IgD-negative memory B cell (primary cell): ENCODE data around the gene ZAR1L. TPM values are rescaled to one million over a fixed set of nuclear protein-coding genes. Genes with fewer than 3 reads are reported as not detected.
A peak's percentile ranks its signal among the peaks of the same experiment; 100 is the strongest.
"Not testable (repeated sequence)": the region's sequence is repeated elsewhere in the genome, so short reads cannot be mapped to it uniquely, and the experiment has no call there.

Experiments used
- H3K27ac Mint-ChIP-seq, 3 donors: one replicate each; pipeline ENCODE4 v1.8.0; 2020 to 2022; ENCODE audit warnings: mild to moderate bottlenecking in 3 of 3, mixed read lengths in 3 of 3, moderate library complexity in 1 of 3
- H3K27me3 Mint-ChIP-seq: one replicate; pipeline ENCODE4 v1.8.0; 2021; ENCODE audit warnings: mixed read lengths
- H3K36me3 Mint-ChIP-seq: one replicate; pipeline ENCODE4 v1.8.0; 2020; ENCODE audit warnings: mild to moderate bottlenecking, mixed read lengths
- H3K4me1 Mint-ChIP-seq, 3 donors: one replicate each; pipeline ENCODE4 v1.8.0; 2020 to 2022; ENCODE audit warnings: mixed read lengths in 3 of 3, mild to moderate bottlenecking in 1 of 3
- H3K4me3 Mint-ChIP-seq, 4 donors: one replicate each; pipeline ENCODE4 v1.8.0; 2020 to 2022; ENCODE audit warnings: mild to moderate bottlenecking in 4 of 4, mixed read lengths in 4 of 4, moderate library complexity in 3 of 4
- H3K9me3 Mint-ChIP-seq, 3 donors: one replicate each; pipeline ENCODE4 v1.8.0; 2020 to 2021; ENCODE audit warnings: mixed read lengths in 3 of 3, mild to moderate bottlenecking in 1 of 3
- polyA plus RNA-seq: library from polyadenylated mRNA; unstranded; fragments of 300-500 nt; fragmentation: Illumina TruSeq; gene quantifications from one replicate; pipeline ENCODE4 v1.2.3, GENCODE V29; 2021

ZAR1L gene, protein sequence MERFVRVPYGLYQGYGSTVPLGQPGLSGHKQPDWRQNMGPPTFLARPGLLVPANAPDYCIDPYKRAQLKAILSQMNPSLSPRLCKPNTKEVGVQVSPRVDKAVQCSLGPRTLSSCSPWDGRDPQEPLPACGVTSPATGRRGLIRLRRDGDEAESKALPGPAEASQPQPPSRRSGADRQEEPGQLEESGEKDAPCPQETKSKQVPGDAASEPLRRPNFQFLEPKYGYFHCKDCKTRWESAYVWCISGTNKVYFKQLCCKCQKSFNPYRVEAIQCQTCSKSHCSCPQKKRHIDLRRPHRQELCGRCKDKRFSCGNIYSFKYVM
- not detected for polyA plus RNA-seq

DNA sequence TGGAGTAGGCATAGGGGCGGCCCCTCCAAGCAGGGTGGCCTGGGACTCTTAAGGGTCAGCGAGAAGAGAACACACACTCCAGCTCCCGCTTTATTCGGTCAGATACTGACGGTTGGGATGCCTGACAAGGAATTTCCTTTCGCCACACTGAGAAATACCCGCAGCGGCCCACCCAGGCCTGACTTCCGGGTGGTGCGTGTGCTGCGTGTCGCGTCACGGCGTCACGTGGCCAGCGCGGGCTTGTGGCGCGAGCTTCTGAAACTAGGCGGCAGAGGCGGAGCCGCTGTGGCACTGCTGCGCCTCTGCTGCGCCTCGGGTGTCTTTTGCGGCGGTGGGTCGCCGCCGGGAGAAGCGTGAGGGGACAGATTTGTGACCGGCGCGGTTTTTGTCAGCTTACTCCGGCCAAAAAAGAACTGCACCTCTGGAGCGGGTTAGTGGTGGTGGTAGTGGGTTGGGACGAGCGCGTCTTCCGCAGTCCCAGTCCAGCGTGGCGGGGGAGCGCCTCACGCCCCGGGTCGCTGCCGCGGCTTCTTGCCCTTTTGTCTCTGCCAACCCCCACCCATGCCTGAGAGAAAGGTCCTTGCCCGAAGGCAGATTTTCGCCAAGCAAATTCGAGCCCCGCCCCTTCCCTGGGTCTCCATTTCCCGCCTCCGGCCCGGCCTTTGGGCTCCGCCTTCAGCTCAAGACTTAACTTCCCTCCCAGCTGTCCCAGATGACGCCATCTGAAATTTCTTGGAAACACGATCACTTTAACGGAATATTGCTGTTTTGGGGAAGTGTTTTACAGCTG, at the start of gene ZAR1L, which contains the start of gene BRCA2:
Gene ZAR1L, minus strand, starts transcription at position 126 of the 790 bp plus-strand sequence. CDS start 3,438 bp downstream, outside the sequence.
Gene BRCA2, plus strand, starts transcription at position 271 of the 790 bp plus-strand sequence. CDS start 953 bp downstream, outside the sequence.
- Mint-ChIP-seq H3K27ac (peak within 1 kb of the TSS; percentile 98 to 100 (median 99)), H3K9me3 (no peaks in the 10 kb centered on the region), H3K4me1 (peaks cover 0 to 12% (median 8%) of the 10 kb centered on the region in 3 donors), H3K27me3 (no peaks in the 10 kb centered on the region), H3K36me3 (no peaks in the 10 kb centered on the region), H3K4me3 (peak within 1 kb of the TSS; percentile 93 to 99 (median 98))

- Mint-ChIP-seq H3K9me3 (peaks cover 0 to 3% (median 0%) of the 10 kb centered on the region in 3 donors), H3K36me3 (peaks cover 6% of the 10 kb centered on the region), H3K4me3 (no peak overlapping the region), H3K27ac (no peak overlapping the region), H3K4me1 (no peaks in the 10 kb centered on the region), H3K27me3 (no peaks in the 10 kb centered on the region)
Observed at GRCh38 chr13:32362574-32362973, 47.4 kb upstream of the ZAR1L start.

DNA sequence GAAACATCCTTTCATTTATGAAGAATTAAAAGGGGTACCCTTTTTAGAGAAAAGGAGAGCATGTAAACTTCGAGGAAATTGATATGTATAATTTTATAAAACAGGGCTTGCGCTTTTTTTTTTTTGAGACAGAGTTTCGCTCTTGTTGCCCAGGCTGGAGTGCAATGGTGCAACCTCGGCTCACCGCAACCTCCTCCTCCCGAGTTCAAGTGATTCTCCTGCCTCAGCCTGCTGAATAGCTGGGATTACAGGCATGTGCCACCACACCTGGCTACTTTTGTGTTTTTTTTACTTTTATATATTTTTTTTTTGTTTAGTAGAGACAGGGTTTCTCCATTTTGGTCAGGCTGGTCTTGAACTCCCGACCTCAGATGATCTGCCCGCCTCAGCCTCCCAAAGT, 40.8 kb upstream of the ZAR1L start:
- H3K4me3 Mint-ChIP-seq, H3K27ac Mint-ChIP-seq, H3K27me3 Mint-ChIP-seq, H3K9me3 Mint-ChIP-seq, H3K36me3 Mint-ChIP-seq, H3K4me1 Mint-ChIP-seq: not testable (repeated sequence)

GRCh38 chr13:32354040-32354439, 38.9 kb upstream of the ZAR1L start:
- peaks cover 0 to 1% (median 0%) of the 10 kb centered on the region in 3 donors for H3K9me3 Mint-ChIP-seq
- H3K27ac Mint-ChIP-seq, result no peak overlapping the region
- no peaks in the 10 kb centered on the region for H3K27me3 Mint-ChIP-seq
- no peaks in the 10 kb centered on the region for H3K4me1 Mint-ChIP-seq
- no peak overlapping the region for H3K4me3 Mint-ChIP-seq
- H3K36me3 Mint-ChIP-seq, result peaks cover 7% of the 10 kb centered on the region

GRCh38 chr13:32350839-32351441, 35.8 kb upstream of the ZAR1L start:
- not testable (repeated sequence) for H3K27me3 Mint-ChIP-seq, H3K4me3 Mint-ChIP-seq, H3K36me3 Mint-ChIP-seq, H3K4me1 Mint-ChIP-seq, H3K9me3 Mint-ChIP-seq, H3K27ac Mint-ChIP-seq

DNA sequence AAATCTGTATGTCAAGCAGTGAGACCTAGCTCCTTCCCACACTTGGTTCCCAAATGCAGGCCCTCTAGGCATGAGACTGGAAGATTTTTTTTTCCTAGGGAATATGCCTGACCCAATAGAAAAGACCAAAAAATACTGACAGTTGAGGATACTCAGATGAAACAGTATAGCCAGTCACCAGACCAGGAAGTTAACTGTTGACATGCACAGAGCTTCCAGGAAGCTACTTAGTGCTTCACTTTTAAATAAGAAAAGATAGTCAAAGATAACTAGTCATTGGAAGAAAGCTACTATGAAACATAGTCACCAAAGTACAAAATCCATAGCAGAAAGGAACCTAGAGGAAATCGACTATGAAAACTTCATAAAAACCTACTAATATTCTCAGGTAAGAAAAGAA, 32.5 kb upstream of the ZAR1L start:
- no peaks in the 10 kb centered on the region for H3K4me1 Mint-ChIP-seq
- peaks cover 7% of the 10 kb centered on the region for H3K36me3 Mint-ChIP-seq
- H3K27ac Mint-ChIP-seq, result no peak overlapping the region
- no peak overlapping the region for H3K4me3 Mint-ChIP-seq
- peaks cover 0 to 1% (median 0%) of the 10 kb centered on the region in 3 donors for H3K9me3 Mint-ChIP-seq
- H3K27me3 Mint-ChIP-seq, result no peaks in the 10 kb centered on the region

- peaks cover 0 to 11% (median 2%) of the 10 kb centered on the region in 3 donors for H3K9me3 Mint-ChIP-seq
Observed at GRCh38 chr13:32340914-32341313, 25.8 kb upstream of the ZAR1L start.

DNA sequence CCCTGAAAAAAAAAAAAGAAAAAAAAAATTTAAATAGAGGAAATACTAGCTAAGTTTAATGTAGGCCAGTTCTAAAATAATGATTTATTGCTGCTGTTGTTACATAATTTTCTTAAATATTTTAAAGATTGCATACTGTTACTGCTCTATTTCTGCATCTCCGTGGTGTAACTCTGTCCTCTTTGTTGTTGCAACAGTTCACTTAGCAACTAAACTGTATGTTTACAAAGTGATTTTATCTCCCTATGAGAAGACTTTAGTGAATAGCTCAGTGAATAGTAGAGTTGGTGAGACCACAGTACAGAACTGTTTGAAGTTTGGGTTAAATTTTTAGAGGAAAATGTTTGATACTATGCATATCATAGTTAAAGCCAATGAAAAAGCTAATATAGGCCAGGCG, 19.5 kb upstream of the ZAR1L start:
- Mint-ChIP-seq H3K36me3 (peaks cover 23% of the 10 kb centered on the region), H3K27ac (no peak overlapping the region), H3K4me1 (no peaks in the 10 kb centered on the region)

More at GRCh38 chr13:32340914-32341313, 25.8 kb upstream of the ZAR1L start:
- H3K36me3 Mint-ChIP-seq, result peaks cover 3% of the 10 kb centered on the region
- H3K27me3 Mint-ChIP-seq, result no peaks in the 10 kb centered on the region
- H3K4me1 Mint-ChIP-seq, result no peaks in the 10 kb centered on the region
- no peak overlapping the region for H3K27ac Mint-ChIP-seq
- H3K4me3 Mint-ChIP-seq, result no peak overlapping the region

GRCh38 chr13:32330441-32330840, 15.3 kb upstream of the ZAR1L start:
- no peaks in the 10 kb centered on the region for H3K27me3 Mint-ChIP-seq
- H3K4me3 Mint-ChIP-seq, result no peak overlapping the region
- no peaks in the 10 kb centered on the region for H3K9me3 Mint-ChIP-seq
- no peaks in the 10 kb centered on the region for H3K4me1 Mint-ChIP-seq
- peaks cover 20% of the 10 kb centered on the region for H3K36me3 Mint-ChIP-seq
- H3K27ac Mint-ChIP-seq, result no peak overlapping the region

More for the DNA sequence above, 19.5 kb upstream of the ZAR1L start:
- Mint-ChIP-seq H3K9me3 (peaks cover 0 to 6% (median 2%) of the 10 kb centered on the region in 3 donors), H3K4me3 (peak overlapping the region in 1 of 4 donors; percentile 26), H3K27me3 (no peaks in the 10 kb centered on the region)

GRCh38 chr13:32323912-32324311, 8.7 kb upstream of the ZAR1L start:
- Mint-ChIP-seq H3K4me3 (no peak overlapping the region), H3K27me3 (no peaks in the 10 kb centered on the region), H3K27ac (no peak overlapping the region), H3K4me1 (peaks cover 0 to 3% (median 0%) of the 10 kb centered on the region in 3 donors), H3K9me3 (no peaks in the 10 kb centered on the region), H3K36me3 (no peaks in the 10 kb centered on the region)

- Mint-ChIP-seq H3K9me3 (no peaks in the 10 kb centered on the region), H3K4me1 (peaks cover 0 to 9% (median 2%) of the 10 kb centered on the region in 3 donors), H3K27ac (no peak overlapping the region), H3K36me3 (no peaks in the 10 kb centered on the region), H3K4me3 (no peak overlapping the region), H3K27me3 (no peaks in the 10 kb centered on the region)
Observed at GRCh38 chr13:32320528-32320927, 5.4 kb upstream of the ZAR1L start.

DNA sequence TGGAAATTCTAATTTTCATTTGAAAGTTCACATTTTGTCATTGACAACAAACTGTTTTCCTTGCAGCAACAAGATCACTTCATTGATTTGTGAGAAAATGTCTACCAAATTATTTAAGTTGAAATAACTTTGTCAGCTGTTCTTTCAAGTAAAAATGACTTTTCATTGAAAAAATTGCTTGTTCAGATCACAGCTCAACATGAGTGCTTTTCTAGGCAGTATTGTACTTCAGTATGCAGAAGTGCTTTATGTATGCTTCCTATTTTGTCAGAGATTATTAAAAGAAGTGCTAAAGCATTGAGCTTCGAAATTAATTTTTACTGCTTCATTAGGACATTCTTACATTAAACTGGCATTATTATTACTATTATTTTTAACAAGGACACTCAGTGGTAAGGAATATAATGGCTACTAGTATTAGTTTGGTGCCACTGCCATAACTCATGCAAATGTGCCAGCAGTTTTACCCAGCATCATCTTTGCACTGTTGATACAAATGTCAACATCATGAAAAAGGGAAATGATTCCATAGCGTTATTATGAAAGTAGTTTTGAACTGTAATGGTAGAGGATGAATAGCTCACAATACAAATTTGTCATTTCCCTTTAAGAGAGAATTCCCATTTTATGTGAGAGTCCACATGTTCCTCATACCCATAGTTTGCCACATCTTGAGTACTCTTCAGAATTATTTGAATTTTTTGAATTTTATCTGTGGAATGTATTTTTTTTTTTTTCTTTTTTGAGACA, 2.7 kb upstream of the ZAR1L start:
- Mint-ChIP-seq H3K36me3 (no peaks in the 10 kb centered on the region), H3K4me1 (peaks cover 0 to 12% (median 4%) of the 10 kb centered on the region in 3 donors), H3K4me3 (peak overlapping the region in 1 of 4 donors; percentile 4), H3K27ac (no peak overlapping the region), H3K9me3 (no peaks in the 10 kb centered on the region), H3K27me3 (no peaks in the 10 kb centered on the region)

DNA sequence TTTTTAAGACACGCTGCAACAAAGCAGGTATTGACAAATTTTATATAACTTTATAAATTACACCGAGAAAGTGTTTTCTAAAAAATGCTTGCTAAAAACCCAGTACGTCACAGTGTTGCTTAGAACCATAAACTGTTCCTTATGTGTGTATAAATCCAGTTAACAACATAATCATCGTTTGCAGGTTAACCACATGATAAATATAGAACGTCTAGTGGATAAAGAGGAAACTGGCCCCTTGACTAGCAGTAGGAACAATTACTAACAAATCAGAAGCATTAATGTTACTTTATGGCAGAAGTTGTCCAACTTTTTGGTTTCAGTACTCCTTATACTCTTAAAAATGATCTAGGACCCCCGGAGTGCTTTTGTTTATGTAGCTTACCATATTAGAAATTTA, 1.3 kb upstream of the ZAR1L start:
- Mint-ChIP-seq H3K27me3 (no peaks in the 10 kb centered on the region), H3K36me3 (no peaks in the 10 kb centered on the region), H3K4me1 (peaks cover 0 to 12% (median 4%) of the 10 kb centered on the region in 3 donors), H3K27ac (peak overlapping the region in 2 of 3 donors; percentile 98 to 99), H3K4me3 (peak overlapping the region; percentile 72 to 99 (median 95)), H3K9me3 (no peaks in the 10 kb centered on the region)

GRCh38 chr13:32316028-32316339, 821 bp upstream of the ZAR1L start:
- H3K9me3 Mint-ChIP-seq, result no peaks in the 10 kb centered on the region
- no peaks in the 10 kb centered on the region for H3K27me3 Mint-ChIP-seq
- no peaks in the 10 kb centered on the region for H3K36me3 Mint-ChIP-seq
- peaks cover 0 to 12% (median 4%) of the 10 kb centered on the region in 3 donors for H3K4me1 Mint-ChIP-seq
- peak overlapping the region; percentile 98 to 100 (median 99) for H3K27ac Mint-ChIP-seq
- peak overlapping the region; percentile 93 to 99 (median 98) for H3K4me3 Mint-ChIP-seq
